ENCODE results near the gene ARHGAP44. TPM values are rescaled to one million over a fixed set of nuclear protein-coding genes. Genes with fewer than 3 reads are reported as not detected.
A peak's percentile ranks its signal among the peaks of the same experiment; 100 is the strongest.

ARHGAP44 gene
- total RNA-seq, 2 experiments from 2014 or later, result 13.7 to 19.9 TPM

GRCh38 chr17:12773153-12773552 is 16.1 kb upstream of the ARHGAP44 start:
- Histone ChIP-seq H3K4me2 (ENCODE audit: low read length) (no peak overlapping the region), H3K4me1 (ENCODE audit: insufficient read depth, low read length, poor library complexity, severe bottlenecking) (peaks cover 5% of the 10 kb centered on the region), H3K36me3 (ENCODE audit: insufficient read depth, low read length) (no peaks in the 10 kb centered on the region), H4K20me1 (ENCODE audit: insufficient read depth, low read length) (no peaks in the 10 kb centered on the region), H3K4me3 (ENCODE audit: low read depth, low read length, poor library complexity, severe bottlenecking) (no peak overlapping the region), H3K9me3 (ENCODE audit: low read length) (no peaks in the 10 kb centered on the region), H2AFZ (ENCODE audit: low read length) (no peak overlapping the region), H3K9me2 (ENCODE audit: insufficient read depth, low read length) (no peaks in the 10 kb centered on the region), H3K79me2 (ENCODE audit: insufficient read depth, low read depth, low read length) (no peaks in the 10 kb centered on the region), H3K27ac (ENCODE audit: low read depth, low read length, poor library complexity, severe bottlenecking) (no peak overlapping the region)
- CTCF ChIA-PET (ENCODE audit: unreplicated experiment), result no interaction called here
- intact Hi-C loops (cut with micrococcal nuclease; ENCODE audit: unreplicated experiment), result no loop called here
- BruUV-seq (replicated peaks), result no TSS peak
- TF ChIP-seq EZH2phosphoT487 (IDR thresholded peaks at IDR 0.05; ENCODE audit: borderline replicate concordance, low read depth, low read length) (no peak), CTCF (conservative IDR thresholded peaks at IDR 0.05; ENCODE audit: low read length) (no peak)
- POLR2A ChIA-PET, result no interaction called here
- no peak for DNase-seq (ENCODE audit: low spot score)

- H3K27ac ChIP-seq (ENCODE audit: low read depth, low read length, poor library complexity, severe bottlenecking), result no peak overlapping the region
- peak overlapping the region; percentile 93 for H3K4me3 ChIP-seq (ENCODE audit: low read depth, low read length, poor library complexity, severe bottlenecking)
- ChIA-PET POLR2A (no interaction called here), CTCF (ENCODE audit: unreplicated experiment) (interaction anchor here (1.0 kb wide), 1 partner anchor 23 kb away, joined by 3 read pairs; no protein-coding TSS in a partner anchor)
- intact Hi-C loops (cut with micrococcal nuclease; ENCODE audit: unreplicated experiment), result loop anchor here (1.0 to 2.0 kb wide), 2 partner anchors 25 to 230 kb away; partner anchors contain the start of gene ELAC2
- H3K36me3 ChIP-seq (ENCODE audit: insufficient read depth, low read length), result no peaks in the 10 kb centered on the region
- peak overlapping the region; percentile 67 for H2AFZ ChIP-seq (ENCODE audit: low read length)
- peaks cover 10% of the 10 kb centered on the region for H3K4me1 ChIP-seq (ENCODE audit: insufficient read depth, low read length, poor library complexity, severe bottlenecking)
- H3K9me3 ChIP-seq (ENCODE audit: low read length), result no peaks in the 10 kb centered on the region
- no TSS peak for BruUV-seq (replicated peaks)
- H3K79me2 ChIP-seq (ENCODE audit: insufficient read depth, low read depth, low read length), result peaks cover 13% of the 10 kb centered on the region; the same call in 1 of the 2 replicates
- H4K20me1 ChIP-seq (ENCODE audit: insufficient read depth, low read length), result no peaks in the 10 kb centered on the region
- peak; percentile 72 for DNase-seq (ENCODE audit: low spot score)
- peak overlapping the region; percentile 58 for H3K4me2 ChIP-seq (ENCODE audit: low read length)
- TF ChIP-seq EZH2phosphoT487 (IDR thresholded peaks at IDR 0.05; ENCODE audit: borderline replicate concordance, low read depth, low read length) (no peak), CTCF (conservative IDR thresholded peaks at IDR 0.05; ENCODE audit: low read length) (no peak)
- no peaks in the 10 kb centered on the region for H3K9me2 ChIP-seq (ENCODE audit: insufficient read depth, low read length)
Measured at GRCh38 chr17:12789075-12789480, 220 bp upstream of the ARHGAP44 start.

- Histone ChIP-seq H3K4me2 (ENCODE audit: low read length) (peak overlapping the region; percentile 58), H3K27ac (ENCODE audit: low read depth, low read length, poor library complexity, severe bottlenecking) (no peak overlapping the region), H3K36me3 (ENCODE audit: insufficient read depth, low read length) (no peaks in the 10 kb centered on the region), H3K4me3 (ENCODE audit: low read depth, low read length, poor library complexity, severe bottlenecking) (peak overlapping the region; percentile 93), H4K20me1 (ENCODE audit: insufficient read depth, low read length) (no peaks in the 10 kb centered on the region), H3K4me1 (ENCODE audit: insufficient read depth, low read length, poor library complexity, severe bottlenecking) (peaks cover 19% of the 10 kb centered on the region), H2AFZ (ENCODE audit: low read length) (peak overlapping the region; percentile 67), H3K9me3 (ENCODE audit: low read length) (no peaks in the 10 kb centered on the region), H3K79me2 (ENCODE audit: insufficient read depth, low read depth, low read length) (peaks cover 13% of the 10 kb centered on the region; the same call in 1 of the 2 replicates), H3K9me2 (ENCODE audit: insufficient read depth, low read length) (no peaks in the 10 kb centered on the region)
- ChIA-PET CTCF (ENCODE audit: unreplicated experiment) (no interaction called here), POLR2A (no interaction called here)
- BruUV-seq (replicated peaks), result no TSS peak
- DNase-seq (ENCODE audit: low spot score), result no peak
- no peak for TF ChIP-seq CTCF (conservative IDR thresholded peaks at IDR 0.05; ENCODE audit: low read length)
- no peak for TF ChIP-seq EZH2phosphoT487 (IDR thresholded peaks at IDR 0.05; ENCODE audit: borderline replicate concordance, low read depth, low read length)
- intact Hi-C loops (cut with micrococcal nuclease; ENCODE audit: unreplicated experiment), result no loop called here
Measured at GRCh38 chr17:12790249-12791106, 1.2 kb downstream of the ARHGAP44 start.

All from OCI-LY7 (cell line).